ENCODE measurements around the gene IGFL2.

DNA sequence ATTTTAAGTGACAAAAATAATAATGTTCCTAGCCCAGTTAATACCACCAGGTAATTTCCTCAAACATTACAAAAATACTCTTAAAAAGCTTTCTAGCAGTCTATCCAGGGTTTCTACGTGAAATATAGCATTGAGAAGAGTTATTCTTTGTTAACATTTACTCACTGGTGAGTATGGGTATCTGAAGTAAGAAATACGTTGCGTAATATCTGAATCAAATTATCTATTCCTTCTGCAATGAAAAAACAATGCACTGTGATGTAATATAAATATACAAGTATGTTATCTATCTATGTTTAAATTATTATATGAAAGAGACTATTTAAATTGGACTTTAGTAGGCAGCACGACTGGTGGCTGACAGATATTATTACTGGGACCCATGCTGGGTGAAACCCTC lies 5.7 kb upstream of the IGFL2 start:
- TF ChIP-seq KDM1A (IDR thresholded peaks at IDR 0.05; ENCODE audit: borderline replicate concordance): no peak
- no peak for TF ChIP-seq RELA (IDR thresholded peaks at IDR 0.05; ENCODE audit: borderline replicate concordance, partially characterized antibody)
- TF ChIP-seq MTA2 (IDR thresholded peaks at IDR 0.05; ENCODE audit: low read depth): no peak
- no peak for TF ChIP-seq YY1 (IDR thresholded peaks at IDR 0.05; ENCODE audit: low read depth, low read length)
